Stimulated activated naive CD8-positive, alpha-beta T cell treated with anti-CD3 and anti-CD28 coated beads, Interleukin-15, amount 100 ng/mL, for 72 hours (primary cell): ENCODE measurements around the gene STXBP1.

Experiments used
- ATAC-seq: fragments of 150-1000 bp; cut with Tn5 transposase; 2 replicates; pipeline ENCODE4 v1.10.0; 2021; ENCODE audit warnings: mild to moderate bottlenecking, moderate library complexity
- DNase-seq, 2 donors: peaks; one replicate each; pipeline ENCODE4 v3.0.0; 2021 to 2022
- H3K27ac Mint-ChIP-seq, 2 donors: one replicate each; pipeline ENCODE4 v1.8.0; 2022; ENCODE audit warnings: mild to moderate bottlenecking in 2 of 2, mixed read lengths in 2 of 2, moderate library complexity in 2 of 2
- H3K27me3 Mint-ChIP-seq: one replicate; pipeline ENCODE4 v1.8.0; 2022; ENCODE audit warnings: mixed read lengths
- H3K4me1 Mint-ChIP-seq: one replicate; pipeline ENCODE4 v1.8.0; 2022; ENCODE audit warnings: mild to moderate bottlenecking, mixed read lengths
- H3K4me3 Mint-ChIP-seq, 2 donors: one replicate each; pipeline ENCODE4 v1.8.0; 2022; ENCODE audit warnings: mild to moderate bottlenecking in 2 of 2, mixed read lengths in 2 of 2, moderate library complexity in 1 of 2
- H3K9me3 Mint-ChIP-seq, 2 donors: one replicate each; pipeline ENCODE4 v1.8.0; 2022; ENCODE audit warnings: mixed read lengths in 2 of 2

STXBP1 gene

DNA sequence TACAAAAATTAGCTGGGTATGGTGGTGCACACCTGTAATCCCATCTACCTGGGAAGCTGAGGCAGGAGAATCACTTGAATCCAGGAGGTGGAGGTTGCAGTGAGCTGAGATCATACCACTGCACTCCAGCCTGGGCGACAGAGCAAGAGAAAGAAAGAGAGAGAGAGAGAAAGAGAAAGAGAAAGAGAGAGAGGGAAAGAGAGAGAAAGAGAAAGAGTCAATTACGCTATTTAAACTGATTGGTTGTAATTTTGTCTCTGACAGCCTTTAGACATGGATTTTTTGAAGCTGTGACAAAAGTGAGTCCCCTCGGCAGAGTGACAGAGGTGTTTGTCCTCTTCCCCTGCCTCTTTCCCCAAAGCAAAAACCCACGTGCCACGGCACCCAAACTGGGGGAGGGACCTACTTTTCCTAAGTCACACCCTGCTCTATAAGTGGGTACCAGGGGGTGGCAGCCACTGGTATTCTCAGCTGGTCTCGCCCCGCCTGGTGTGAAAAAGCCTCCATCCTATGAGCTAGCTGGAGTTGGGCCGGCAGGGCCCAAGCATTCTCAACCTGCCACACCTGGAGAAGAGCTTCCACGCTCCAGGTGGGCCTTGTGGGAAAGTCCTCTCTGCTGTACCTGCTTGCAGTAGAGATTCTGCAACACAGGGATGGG is 91.3 kb downstream of the STXBP1 start:
- DNase-seq (no peak), ATAC-seq (no peak)
- Mint-ChIP-seq H3K4me3 (no peak overlapping the region), H3K27me3 (no peaks in the 10 kb centered on the region), H3K4me1 (peaks cover 40% of the 10 kb centered on the region), H3K27ac (peak overlapping the region in 1 of 2 donors; percentile 65), H3K9me3 (peaks cover under 1 to 2% of the 10 kb centered on the region in 2 donors)

GRCh38 chr9:127705577-127706379 is 93.7 kb downstream of the STXBP1 start:
- H3K4me3 Mint-ChIP-seq: no peak overlapping the region
- no peak for DNase-seq
- H3K27ac Mint-ChIP-seq: no peak overlapping the region
- no peaks in the 10 kb centered on the region for H3K27me3 Mint-ChIP-seq
- ATAC-seq: no peak
- peaks cover 28% of the 10 kb centered on the region for H3K4me1 Mint-ChIP-seq
- H3K9me3 Mint-ChIP-seq: peaks cover 3 to 10% of the 10 kb centered on the region in 2 donors

GRCh38 chr9:127706836-127707241 is 94.8 kb downstream of the STXBP1 start, which contains the start of gene CFAP157:
CFAP157 (plus strand) TSS chr9:127706988; CDS start chr9:127707032, 44 bp downstream.
- DNase-seq (no peak), ATAC-seq (no peak)
- Mint-ChIP-seq H3K9me3 (peaks cover 3 to 10% of the 10 kb centered on the region in 2 donors), H3K27me3 (no peaks in the 10 kb centered on the region), H3K4me1 (peaks cover 39% of the 10 kb centered on the region), H3K4me3 (no peak within 1 kb of the TSS), H3K27ac (peak within 1 kb of the TSS in 1 of 2 donors; percentile 25)

DNA sequence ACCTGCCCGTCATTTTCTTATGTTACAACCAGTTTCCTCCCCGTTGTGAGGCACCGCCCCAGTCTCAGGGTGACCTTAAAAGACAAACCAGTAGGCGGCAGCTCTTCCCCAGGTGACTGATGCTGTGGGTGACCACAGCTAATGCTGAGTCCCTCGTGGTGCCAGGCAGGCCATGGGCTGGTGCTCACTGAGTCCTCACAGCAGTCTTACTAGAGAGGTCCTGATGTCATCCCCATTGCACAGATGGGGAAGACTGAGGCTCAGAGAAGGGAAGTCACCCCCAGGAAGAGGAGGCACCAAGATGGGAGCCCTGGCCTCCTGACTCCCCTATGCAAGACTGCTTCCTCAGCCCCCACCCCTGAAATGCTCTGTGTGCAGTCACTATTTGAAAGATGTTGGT is 95.7 kb downstream of the STXBP1 start:
- peak; percentile 77 for ATAC-seq
- Mint-ChIP-seq H3K27ac (no peak overlapping the region), H3K4me3 (no peak overlapping the region), H3K4me1 (peaks cover 47% of the 10 kb centered on the region), H3K27me3 (no peaks in the 10 kb centered on the region), H3K9me3 (peaks cover 3 to 10% of the 10 kb centered on the region in 2 donors)
- DNase-seq: peak; percentile 24 to 42

GRCh38 chr9:127708952-127709587 is 97.0 kb downstream of the STXBP1 start:
- Mint-ChIP-seq H3K4me1 (peaks cover 48% of the 10 kb centered on the region), H3K4me3 (no peak overlapping the region), H3K27ac (no peak overlapping the region), H3K27me3 (no peaks in the 10 kb centered on the region), H3K9me3 (peaks cover 3 to 10% of the 10 kb centered on the region in 2 donors)
- DNase-seq (no peak), ATAC-seq (no peak)

DNA sequence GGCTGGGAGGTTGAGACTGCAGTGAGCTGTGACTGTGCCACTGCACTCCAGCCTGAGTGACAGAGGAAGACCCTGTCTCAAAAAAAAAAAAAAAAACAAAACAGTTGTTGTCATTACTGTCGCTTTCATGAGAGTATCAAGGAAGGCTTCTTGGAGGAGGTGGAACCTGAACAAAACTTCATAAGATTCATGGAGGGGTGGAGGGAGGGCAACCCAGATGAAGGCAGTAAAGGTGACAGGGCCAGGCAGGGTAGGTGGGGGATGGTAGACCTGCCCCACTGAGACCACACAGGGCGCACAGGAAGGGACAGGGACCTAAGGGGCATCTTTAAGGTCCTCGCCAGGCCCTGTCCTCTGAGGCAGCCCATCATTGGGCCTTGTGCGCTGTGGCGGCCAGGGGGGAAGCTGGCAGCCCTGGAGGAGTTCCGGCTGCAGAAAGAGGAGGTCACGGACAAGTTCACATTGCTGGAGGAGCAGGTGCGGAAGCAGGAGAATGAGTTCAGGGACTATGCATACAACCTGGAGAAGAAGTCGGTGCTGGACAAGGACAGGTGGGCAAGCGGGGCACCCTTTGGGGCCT is 98.2 kb downstream of the STXBP1 start:
- no peak overlapping the region for H3K4me3 Mint-ChIP-seq
- peaks cover 3 to 10% of the 10 kb centered on the region in 2 donors for H3K9me3 Mint-ChIP-seq
- H3K4me1 Mint-ChIP-seq: peaks cover 57% of the 10 kb centered on the region
- H3K27me3 Mint-ChIP-seq: no peaks in the 10 kb centered on the region
- H3K27ac Mint-ChIP-seq: no peak overlapping the region
- no peak for ATAC-seq
- no peak for DNase-seq

- peak overlapping the region in 1 of 2 donors; percentile 6 for H3K4me3 Mint-ChIP-seq
- no peaks in the 10 kb centered on the region for H3K27me3 Mint-ChIP-seq
- H3K9me3 Mint-ChIP-seq: peaks cover 3 to 10% of the 10 kb centered on the region in 2 donors
- peaks cover 67% of the 10 kb centered on the region for H3K4me1 Mint-ChIP-seq
- DNase-seq: no peak
- H3K27ac Mint-ChIP-seq: peak overlapping the region in 1 of 2 donors; percentile 60
- no peak for ATAC-seq
Measured at GRCh38 chr9:127711226-127711701, 99.2 kb downstream of the STXBP1 start.

DNA sequence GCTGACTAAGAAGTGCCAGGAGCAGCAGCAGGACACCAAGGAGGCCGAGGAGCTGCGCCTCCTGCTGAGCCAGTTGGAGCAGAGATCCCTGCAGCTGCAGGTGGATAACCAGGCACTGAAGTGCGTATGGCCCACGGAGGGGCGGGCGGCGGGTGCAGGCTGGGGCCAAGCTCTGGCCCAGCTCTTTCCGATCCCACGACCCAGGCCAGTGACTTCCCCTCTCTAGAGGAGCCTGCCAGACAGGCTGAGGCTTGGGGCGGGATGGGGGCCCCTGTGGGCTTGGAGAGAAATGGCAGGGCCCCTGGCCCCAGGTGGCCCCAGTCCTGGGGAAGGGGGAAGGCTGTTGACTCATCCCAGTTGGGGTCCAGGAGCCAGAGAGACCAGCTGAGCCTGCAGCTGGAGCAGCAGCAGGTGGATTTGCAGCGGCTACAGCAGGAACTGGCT is 99.8 kb downstream of the STXBP1 start:
- Mint-ChIP-seq H3K4me3 (no peak overlapping the region), H3K27me3 (no peaks in the 10 kb centered on the region), H3K27ac (peak overlapping the region in 1 of 2 donors; percentile 27), H3K9me3 (peaks cover 3 to 10% of the 10 kb centered on the region in 2 donors), H3K4me1 (peaks cover 67% of the 10 kb centered on the region)
- ATAC-seq: no peak
- DNase-seq: no peak

GRCh38 chr9:127712371-127712770 is 100.3 kb downstream of the STXBP1 start:
- Mint-ChIP-seq H3K4me3 (no peak overlapping the region), H3K4me1 (peaks cover 62% of the 10 kb centered on the region), H3K27ac (no peak overlapping the region), H3K9me3 (peaks cover 3 to 10% of the 10 kb centered on the region in 2 donors), H3K27me3 (no peaks in the 10 kb centered on the region)
- ATAC-seq (no peak), DNase-seq (no peak)

GRCh38 chr9:127712867-127713266 is 100.8 kb downstream of the STXBP1 start:
- Mint-ChIP-seq H3K27me3 (no peaks in the 10 kb centered on the region), H3K4me3 (no peak overlapping the region), H3K9me3 (peaks cover 3 to 10% of the 10 kb centered on the region in 2 donors), H3K27ac (no peak overlapping the region), H3K4me1 (peaks cover 57% of the 10 kb centered on the region)
- ATAC-seq (no peak), DNase-seq (no peak)

DNA sequence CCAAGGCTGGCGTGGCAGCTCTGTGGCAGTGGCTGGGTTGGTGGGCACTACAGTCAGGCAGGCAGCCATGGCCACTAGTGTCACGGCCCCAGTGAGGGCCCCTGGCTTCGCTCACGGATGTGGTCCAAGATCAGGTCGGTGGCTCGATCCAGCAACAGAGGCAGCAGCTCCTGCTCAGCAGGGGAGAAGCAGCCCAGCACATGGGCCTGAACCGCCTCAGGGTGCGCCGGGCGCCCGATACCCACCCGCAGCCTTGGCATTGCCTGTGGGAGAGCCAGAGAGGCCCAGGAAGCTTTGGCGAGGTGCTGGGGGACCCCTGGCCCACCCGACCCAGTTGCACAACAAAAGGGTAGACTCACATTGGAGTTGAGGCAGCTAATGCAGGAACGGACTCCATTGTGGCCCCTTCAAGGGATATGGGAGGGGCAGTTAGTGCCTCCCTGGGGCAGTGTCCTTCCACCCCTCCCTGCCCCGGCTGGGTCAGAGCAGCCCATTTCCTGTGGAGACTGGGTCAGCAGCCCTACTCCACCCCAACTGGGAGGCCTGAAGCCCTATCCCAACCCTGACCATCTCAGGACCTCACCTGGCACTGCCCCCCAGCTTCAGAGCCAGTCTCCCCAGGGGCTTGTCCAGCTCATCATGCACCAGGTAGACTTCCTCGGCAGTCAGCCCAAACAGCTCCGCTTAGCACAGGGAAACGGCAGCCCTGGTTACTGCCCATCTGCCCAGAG is 102.1 kb downstream of the STXBP1 start:
- H3K27ac Mint-ChIP-seq: no peak overlapping the region
- H3K4me1 Mint-ChIP-seq: peaks cover 56% of the 10 kb centered on the region
- ATAC-seq (no peak), DNase-seq (no peak)
- H3K9me3 Mint-ChIP-seq: peaks cover 0 to under 1% of the 10 kb centered on the region in 2 donors
- no peaks in the 10 kb centered on the region for H3K27me3 Mint-ChIP-seq
- peak overlapping the region; percentile 73 to 98 for H3K4me3 Mint-ChIP-seq

DNA sequence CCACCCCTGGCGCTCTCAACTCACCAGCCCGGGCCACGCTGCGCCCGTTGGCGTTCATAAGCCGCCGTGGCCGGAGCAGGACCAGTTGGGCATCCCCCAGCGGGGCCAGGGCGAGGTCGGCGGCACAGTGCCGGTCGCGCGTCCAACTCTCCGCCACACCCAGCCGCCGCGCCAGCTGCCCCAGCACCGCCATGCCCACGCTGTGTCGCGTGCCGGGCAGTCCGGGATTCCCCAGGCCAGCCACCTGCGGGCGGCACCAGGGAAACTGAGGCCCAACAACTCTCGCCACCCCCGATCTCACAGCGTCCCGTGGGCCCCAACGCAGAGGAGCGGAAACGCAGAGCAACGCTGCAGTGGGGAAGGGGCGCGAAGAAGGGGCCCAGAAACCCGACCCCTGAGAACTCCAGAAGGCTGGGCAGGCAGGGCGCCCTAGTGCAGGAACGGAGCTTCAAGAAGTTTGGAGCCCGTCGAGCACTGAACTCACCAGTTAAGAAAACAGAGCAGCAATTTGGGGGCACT is 102.9 kb downstream of the STXBP1 start:
- Mint-ChIP-seq H3K4me3 (peak overlapping the region; percentile 98 to 99), H3K27ac (peak overlapping the region; percentile 97 to 99), H3K4me1 (peaks cover 64% of the 10 kb centered on the region), H3K9me3 (no peaks in the 10 kb centered on the region), H3K27me3 (no peaks in the 10 kb centered on the region)
- ATAC-seq (peak; percentile 23), DNase-seq (peak in 1 of 2 donors; percentile 21)

DNA sequence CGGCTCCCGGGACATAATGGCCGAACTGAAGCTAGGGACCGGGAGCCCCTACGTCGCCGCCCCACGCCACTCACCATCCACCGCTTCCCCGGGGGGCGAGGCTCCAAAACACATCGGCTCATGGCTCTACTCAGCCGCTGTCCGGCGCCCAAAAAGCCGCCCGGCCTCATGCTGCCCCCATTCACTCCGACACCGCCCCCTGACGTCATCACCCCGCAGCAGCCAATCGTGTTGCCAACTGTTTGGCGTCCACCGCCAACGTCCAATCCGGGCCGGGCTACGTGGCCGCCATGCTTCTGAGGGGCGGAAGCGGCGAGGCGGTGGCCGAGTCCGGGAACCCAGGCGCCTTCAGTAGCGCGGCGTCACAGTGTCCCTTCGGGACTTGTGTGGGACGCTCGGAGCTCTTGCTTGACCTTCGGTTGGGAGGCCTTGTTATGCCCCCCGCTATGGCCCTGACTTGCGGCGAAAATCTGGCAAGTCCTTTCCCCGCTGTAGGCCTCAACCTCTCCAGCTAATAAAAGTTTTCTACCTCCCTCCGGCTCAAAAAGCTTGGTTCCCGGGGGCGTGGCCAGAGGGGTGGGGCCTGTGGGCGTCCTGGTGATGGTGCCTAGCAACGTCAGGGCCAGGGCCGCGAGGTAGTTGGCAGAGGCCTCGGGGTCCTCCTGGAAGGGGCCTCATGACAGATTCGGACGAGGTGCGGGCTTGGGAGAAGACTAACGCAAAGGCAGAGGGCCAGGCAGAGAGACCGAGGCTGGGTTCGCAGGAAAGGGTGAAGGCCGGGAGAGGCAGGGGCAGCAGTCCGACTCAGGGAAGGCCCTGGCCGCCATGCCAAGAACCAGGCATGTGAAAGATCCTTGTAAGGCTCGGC is 103.6 kb downstream of the STXBP1 start, which contains the start of the genes PTRH1 and TTC16:
Gene PTRH1 (minus strand): TSS at position 194 of the 868 bp plus-strand sequence. CDS start 24 bp downstream, at position 170.
Gene TTC16 (plus strand): TSS at position 610 of the 868 bp plus-strand sequence. CDS start 67 bp downstream, at position 677.
- Mint-ChIP-seq H3K27me3 (no peaks in the 10 kb centered on the region), H3K9me3 (no peaks in the 10 kb centered on the region), H3K4me3 (peak within 1 kb of the TSS; percentile 98 to 99), H3K27ac (peak within 1 kb of the TSS; percentile 97 to 99), H3K4me1 (peaks cover 65% of the 10 kb centered on the region)
- ATAC-seq: peak; percentile 94
- peak; percentile 96 for DNase-seq
